Stimulated activated CD4-positive, alpha-beta T cell treated with anti-CD3 and anti-CD28 coated beads, Interleukin-4, amount 100 ng/mL, for 4 hours (primary cell): ENCODE data around the gene RFWD3.

ENCODE experiments used
- DNase-seq, 2 experiments: peaks; one replicate each; pipeline ENCODE4 v3.0.0-alpha.2; 2020

RFWD3 gene

DNA sequence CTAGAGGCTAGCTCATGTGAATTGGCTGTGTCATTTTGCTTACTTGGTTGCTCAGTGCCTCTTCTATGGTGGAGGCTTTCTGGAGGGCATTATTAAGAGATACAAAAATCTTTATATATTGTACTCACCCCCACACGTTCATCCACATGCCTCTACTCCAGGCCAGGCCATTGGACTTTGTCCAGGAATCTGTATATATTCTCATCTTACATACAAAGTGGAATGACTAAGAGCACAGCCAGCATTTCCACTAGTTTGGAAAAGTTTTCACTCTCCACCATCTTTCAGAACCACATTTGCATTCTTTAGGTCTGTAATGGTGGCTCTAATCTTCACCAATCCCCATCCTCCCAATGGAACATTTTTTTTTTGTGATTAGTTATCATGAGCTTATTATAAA, 55.0 kb downstream of the RFWD3 start:
- no peak for DNase-seq

DNA sequence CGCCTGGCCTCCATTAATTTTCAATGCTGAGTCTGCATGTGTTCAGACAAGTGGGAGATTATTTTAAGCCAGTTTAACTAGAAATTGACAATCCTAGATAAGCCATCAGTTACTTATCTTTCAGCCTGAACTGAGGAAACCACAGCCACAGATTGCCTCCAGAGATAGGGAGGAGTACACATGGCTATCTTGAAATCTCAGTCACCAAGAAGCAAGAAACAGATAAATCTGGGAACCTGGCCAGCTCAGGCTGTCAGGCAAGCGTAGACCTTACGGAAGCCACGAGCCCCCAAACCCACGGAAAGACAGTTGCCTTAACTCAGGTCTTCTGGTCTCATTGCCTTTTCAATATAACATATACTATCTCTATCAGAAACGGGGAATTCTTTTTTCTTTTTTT, 57.7 kb downstream of the RFWD3 start:
- DNase-seq: peak in 1 of 2 experiments; percentile 24

GRCh38 chr16:74608381-74608780, 58.3 kb downstream of the RFWD3 start:
- DNase-seq: no peak

DNA sequence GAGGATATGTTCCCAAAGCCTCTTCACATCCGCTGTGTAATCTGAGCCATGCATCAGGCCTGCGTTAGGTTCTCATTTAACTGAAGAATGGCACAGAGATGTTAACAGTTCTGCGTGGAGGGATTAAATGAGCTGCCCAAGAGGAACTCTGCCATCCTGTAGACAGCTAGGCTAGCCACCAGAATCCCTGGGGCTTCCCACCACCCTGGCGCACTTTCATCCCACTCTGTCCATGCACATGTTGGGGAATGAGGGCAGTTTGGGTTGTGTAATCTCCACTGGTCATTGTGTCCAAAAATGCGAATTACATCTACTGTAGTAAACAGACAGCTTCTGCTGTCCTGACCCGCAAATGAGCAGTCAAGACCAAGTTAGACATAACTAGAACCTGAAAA, 58.7 kb downstream of the RFWD3 start:
- DNase-seq: no peak

GRCh38 chr16:74607310-74607961, 59.2 kb downstream of the RFWD3 start:
- no peak for DNase-seq

DNA sequence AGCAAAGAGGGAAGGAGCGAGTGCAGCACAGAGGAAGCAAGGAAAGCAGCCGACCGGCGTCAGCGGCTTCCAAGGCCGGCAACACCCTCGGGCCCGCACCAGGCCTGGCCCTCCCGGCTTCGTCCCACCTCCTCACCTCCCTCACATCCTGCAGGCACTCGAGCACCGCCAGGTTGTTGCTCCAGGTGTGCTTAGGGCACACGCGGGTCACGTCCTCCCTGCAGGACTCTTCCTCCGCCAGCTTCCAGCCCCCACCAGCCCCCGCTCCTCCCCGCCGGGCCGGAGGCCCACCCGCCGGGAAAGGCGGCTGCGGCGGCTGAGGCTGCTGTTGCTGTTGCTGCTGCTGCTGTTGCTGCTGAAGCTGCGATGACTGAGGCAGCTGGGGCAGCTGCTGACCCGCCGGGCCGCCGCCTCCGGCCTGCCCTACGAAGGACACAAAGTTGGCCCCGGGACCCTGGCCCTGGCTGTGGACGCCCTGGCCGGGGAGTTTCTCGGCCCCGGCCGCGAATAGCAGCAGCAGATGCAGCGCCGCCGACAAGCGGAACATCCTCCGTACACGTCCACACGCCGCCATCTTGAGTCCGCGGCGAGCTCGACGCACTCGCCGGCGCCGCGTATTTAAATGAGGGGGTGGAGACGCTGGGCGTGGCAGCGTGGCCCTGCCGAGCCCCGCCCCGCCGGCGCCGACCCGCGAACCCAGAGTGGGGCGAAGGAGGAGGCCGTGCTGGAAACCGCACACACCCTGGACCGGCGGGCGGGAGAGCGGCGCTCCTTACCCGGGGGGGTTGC, 60.0 kb downstream of the RFWD3 start, which contains the start of gene GLG1:
Gene GLG1 (minus strand): TSS at position 594 of the 789 bp plus-strand sequence. CDS start 20 bp downstream, at position 574.
- peak; percentile 86 to 92 for DNase-seq

- DNase-seq: no peak
These were observed 60.7 kb downstream of the RFWD3 start for GRCh38 chr16:74605746-74606520.

- no peak for DNase-seq
These were observed 61.3 kb downstream of the RFWD3 start for GRCh38 chr16:74605332-74605731.

GRCh38 chr16:74603848-74604247, 62.8 kb downstream of the RFWD3 start:
- DNase-seq: no peak

DNA sequence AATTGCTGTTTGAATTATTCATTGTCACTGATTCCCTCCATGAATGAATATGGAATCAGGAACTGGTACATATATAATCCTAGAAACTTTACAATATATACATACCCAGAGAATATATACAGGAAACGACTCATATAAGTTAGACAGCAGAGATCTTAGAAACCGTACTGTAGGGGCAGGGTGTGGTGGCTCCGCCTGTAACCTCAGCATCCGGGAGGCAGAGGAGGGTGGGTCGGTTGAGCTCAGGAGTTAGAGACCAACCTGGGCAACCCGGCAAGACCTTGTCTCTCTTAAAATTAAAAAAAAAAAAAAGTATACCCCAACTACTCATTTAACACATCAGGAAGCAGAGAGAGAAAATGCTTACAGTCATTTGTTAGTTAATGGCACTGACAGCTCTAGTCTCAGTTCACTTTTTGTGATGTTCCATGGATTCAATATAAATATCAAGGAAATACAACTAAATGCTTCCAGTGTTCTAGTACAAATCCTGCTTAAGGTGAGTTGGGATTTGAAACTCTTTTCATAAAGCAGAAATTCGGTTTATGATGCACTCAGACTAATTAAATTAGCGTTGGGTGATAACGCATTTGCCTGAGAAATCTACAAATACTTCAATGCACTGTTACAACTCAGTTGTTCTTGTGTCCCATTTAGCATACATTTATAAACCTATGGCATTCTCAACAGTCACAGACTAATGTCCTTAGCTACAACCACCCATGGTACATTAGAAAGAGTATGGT, 65.4 kb downstream of the RFWD3 start:
- peak; percentile 35 to 58 for DNase-seq

DNA sequence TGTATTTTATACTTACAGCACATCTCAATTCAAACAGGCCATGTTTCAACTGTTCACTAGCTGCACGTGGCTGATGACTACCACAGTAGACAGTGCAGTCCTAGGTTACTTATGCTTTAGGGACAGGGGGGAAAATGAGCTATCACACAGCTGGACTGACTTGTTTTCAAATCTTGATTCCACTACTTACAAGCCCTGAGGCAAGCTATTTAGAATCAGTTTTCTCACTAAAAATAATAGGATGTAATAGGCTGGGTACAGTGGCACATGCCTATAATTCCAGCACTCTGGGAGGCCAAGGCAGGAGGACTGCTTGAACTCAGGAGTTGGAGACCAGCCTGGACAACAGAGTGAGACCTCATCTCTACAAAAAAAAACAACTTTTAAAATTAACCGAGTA, 70.1 kb downstream of the RFWD3 start:
- no peak for DNase-seq

DNA sequence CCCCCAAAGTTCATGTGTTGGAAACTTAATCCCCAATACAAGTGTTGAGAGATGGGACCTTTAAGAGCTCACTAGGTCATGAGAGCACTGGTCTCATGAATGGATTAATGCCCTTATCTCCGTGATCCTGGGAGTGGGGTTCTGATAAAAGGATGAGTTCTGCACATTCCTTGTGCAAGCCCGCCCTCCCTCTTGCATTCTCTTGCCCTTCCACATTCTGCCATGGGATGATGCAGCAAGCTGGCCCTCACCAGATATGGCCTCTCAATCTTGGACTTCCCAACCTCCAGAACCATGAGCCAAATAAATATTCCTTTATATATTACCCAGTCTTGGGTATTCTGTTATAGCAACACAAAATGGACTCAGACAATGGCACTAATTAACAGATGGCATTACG, 73.8 kb downstream of the RFWD3 start:
- no peak for DNase-seq

GRCh38 chr16:74591876-74592650, 74.6 kb downstream of the RFWD3 start:
- no peak for DNase-seq

- no peak for DNase-seq
These were observed 79.7 kb downstream of the RFWD3 start for GRCh38 chr16:74586948-74587347.

- no peak for DNase-seq
These were observed 80.7 kb downstream of the RFWD3 start for GRCh38 chr16:74585846-74586443.

GRCh38 chr16:74583926-74584666, 82.6 kb downstream of the RFWD3 start:
- DNase-seq: no peak

GRCh38 chr16:74582970-74583369, 83.7 kb downstream of the RFWD3 start:
- no peak for DNase-seq

DNA sequence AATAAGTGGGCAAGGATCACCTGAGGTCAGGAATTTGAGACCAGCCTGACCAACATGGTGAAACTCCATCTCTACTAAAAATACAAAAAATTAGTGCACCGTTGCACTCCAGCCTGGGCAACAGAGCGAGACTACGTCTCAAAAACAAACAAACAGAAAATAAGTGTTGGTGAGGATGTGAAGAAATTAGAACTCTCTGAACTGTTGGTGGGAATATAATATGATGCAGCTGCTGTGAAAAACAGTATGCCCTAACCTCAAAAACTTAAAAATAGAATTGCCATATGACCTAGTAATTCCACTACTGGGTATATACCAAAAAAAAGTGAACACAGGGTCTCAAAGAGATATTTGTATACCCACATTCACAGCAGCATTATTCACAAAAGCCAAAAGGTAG, 85.8 kb downstream of the RFWD3 start:
- DNase-seq: no peak

- DNase-seq: no peak
These were observed 87.8 kb downstream of the RFWD3 start for GRCh38 chr16:74578838-74579237.

- no peak for DNase-seq
These were observed 88.2 kb downstream of the RFWD3 start for GRCh38 chr16:74578433-74578832.

GRCh38 chr16:74577882-74578366, 88.8 kb downstream of the RFWD3 start:
- no peak for DNase-seq
